Measurements from ENCODE around the gene PLCH1. TPM values are rescaled to one million over a fixed set of nuclear protein-coding genes. Genes with fewer than 3 reads are reported as not detected.
"Not testable (repeated sequence)": the region's sequence is repeated elsewhere in the genome, so short reads cannot be mapped to it uniquely, and the experiment has no call there.

The PLCH1 gene
- total and polyA plus RNA-seq, 4 experiments from 2014 or later: 0.02 TPM; not detected in 3

GRCh38 chr3:155407971-155408370 is 336.9 kb downstream of the PLCH1 start:
- ChIA-PET POLR2A (ENCODE audit: partially characterized antibody) (no interaction called here), CTCF (ENCODE audit: partially characterized antibody) (no interaction called here)
- Mint-ChIP-seq H3K27me3 (peaks cover 1 to 6% of the 10 kb centered on the region in 2 donors), H3K36me3 (no peaks in the 10 kb centered on the region), H3K4me1 (no peaks in the 10 kb centered on the region), H3K9me3 (peaks cover 0 to 4% (median 0%) of the 10 kb centered on the region in 8 donors), H3K27ac (no peak overlapping the region), H3K4me3 (no peak overlapping the region)
- Histone ChIP-seq H3K36me3 (ENCODE audit: insufficient read depth, low read length) (no peaks in the 10 kb centered on the region), H3K9me3 (ENCODE audit: control insufficient read depth in 1 of 2, low read length in 2 of 2) (no peaks in the 10 kb centered on the region), H3K4me3 (ENCODE audit: low read length in 2 of 2) (no peak overlapping the region), H3K27ac (ENCODE audit: low read depth, low read length) (no peak overlapping the region), H3K4me1 (ENCODE audit: insufficient read depth, low read length) (no peaks in the 10 kb centered on the region), H3K27me3 (ENCODE audit: insufficient read depth, low read length) (no peaks in the 10 kb centered on the region)
- intact Hi-C loops (cut with micrococcal nuclease): no loop called here
- no peak for DNase-seq

- Histone ChIP-seq H3K4me1 (ENCODE audit: insufficient read depth, low read length) (no peaks in the 10 kb centered on the region), H3K9me3 (ENCODE audit: control insufficient read depth in 1 of 2, low read length in 2 of 2) (no peaks in the 10 kb centered on the region), H3K36me3 (ENCODE audit: insufficient read depth, low read length) (no peaks in the 10 kb centered on the region), H3K27me3 (ENCODE audit: insufficient read depth, low read length) (no peaks in the 10 kb centered on the region), H3K4me3 (ENCODE audit: low read length in 2 of 2) (no peak overlapping the region), H3K27ac (ENCODE audit: low read depth, low read length) (no peak overlapping the region)
- peaks cover 1 to 6% of the 10 kb centered on the region in 2 donors for H3K27me3 Mint-ChIP-seq
- ChIA-PET CTCF (ENCODE audit: partially characterized antibody) (no interaction called here), POLR2A (ENCODE audit: partially characterized antibody) (no interaction called here)
- intact Hi-C loops (cut with micrococcal nuclease): no loop called here
- H3K27ac Mint-ChIP-seq: no peak overlapping the region
- no peaks in the 10 kb centered on the region for H3K36me3 Mint-ChIP-seq
- no peak for DNase-seq
- H3K4me1 Mint-ChIP-seq: no peaks in the 10 kb centered on the region
- no peak overlapping the region for H3K4me3 Mint-ChIP-seq
- peaks cover 0 to 4% (median 0%) of the 10 kb centered on the region in 8 donors for H3K9me3 Mint-ChIP-seq
Measured at GRCh38 chr3:155407331-155407730, 337.5 kb downstream of the PLCH1 start.

GRCh38 chr3:155404486-155404885 is 340.4 kb downstream of the PLCH1 start:
- no peaks in the 10 kb centered on the region for H3K36me3 ChIP-seq (ENCODE audit: insufficient read depth, low read length)
- ChIA-PET CTCF (ENCODE audit: partially characterized antibody) (no interaction called here), POLR2A (ENCODE audit: partially characterized antibody) (no interaction called here)
- no peak overlapping the region for H3K27ac Mint-ChIP-seq
- no peak overlapping the region for H3K4me3 ChIP-seq (ENCODE audit: low read length in 2 of 2)
- H3K27me3 Mint-ChIP-seq: peaks cover 1 to 3% of the 10 kb centered on the region in 2 donors
- no peaks in the 10 kb centered on the region for H3K27me3 ChIP-seq (ENCODE audit: insufficient read depth, low read length)
- intact Hi-C loops (cut with micrococcal nuclease): no loop called here
- H3K9me3 ChIP-seq (ENCODE audit: control insufficient read depth in 1 of 2, low read length in 2 of 2): no peaks in the 10 kb centered on the region
- DNase-seq: no peak
- no peak overlapping the region for H3K4me3 Mint-ChIP-seq
- no peaks in the 10 kb centered on the region for H3K4me1 ChIP-seq (ENCODE audit: insufficient read depth, low read length)
- no peaks in the 10 kb centered on the region for H3K4me1 Mint-ChIP-seq
- H3K9me3 Mint-ChIP-seq: peaks cover 0 to 4% (median 0%) of the 10 kb centered on the region in 8 donors
- no peak overlapping the region for H3K27ac ChIP-seq (ENCODE audit: low read depth, low read length)
- no peaks in the 10 kb centered on the region for H3K36me3 Mint-ChIP-seq

- H3K36me3 ChIP-seq (ENCODE audit: insufficient read depth, low read length): no peaks in the 10 kb centered on the region
- no peaks in the 10 kb centered on the region for H3K27me3 ChIP-seq (ENCODE audit: insufficient read depth, low read length)
- no peaks in the 10 kb centered on the region for H3K9me3 ChIP-seq (ENCODE audit: control insufficient read depth in 1 of 2, low read length in 2 of 2)
- H3K27ac ChIP-seq (ENCODE audit: low read depth, low read length): no peak overlapping the region
- ChIA-PET CTCF (ENCODE audit: partially characterized antibody) (no interaction called here), POLR2A (ENCODE audit: partially characterized antibody) (no interaction called here)
- H3K4me1 Mint-ChIP-seq: no peaks in the 10 kb centered on the region
- H3K36me3 Mint-ChIP-seq: no peaks in the 10 kb centered on the region
- H3K4me3 Mint-ChIP-seq: no peak overlapping the region
- intact Hi-C loops (cut with micrococcal nuclease): no loop called here
- H3K27ac Mint-ChIP-seq: no peak overlapping the region
- no peaks in the 10 kb centered on the region for H3K4me1 ChIP-seq (ENCODE audit: insufficient read depth, low read length)
- no peak for DNase-seq
- no peak overlapping the region for H3K4me3 ChIP-seq (ENCODE audit: low read length in 2 of 2)
- peaks cover 0 to 4% (median 0%) of the 10 kb centered on the region in 8 donors for H3K9me3 Mint-ChIP-seq
- peaks cover 1 to 3% of the 10 kb centered on the region in 2 donors for H3K27me3 Mint-ChIP-seq
Measured at GRCh38 chr3:155402656-155403055, 342.2 kb downstream of the PLCH1 start.

GRCh38 chr3:155398046-155398445 is 346.8 kb downstream of the PLCH1 start:
- ChIA-PET POLR2A (ENCODE audit: partially characterized antibody) (no interaction called here), CTCF (ENCODE audit: partially characterized antibody) (no interaction called here)

GRCh38 chr3:155394896-155395295 is 350.0 kb downstream of the PLCH1 start:
- H3K4me1 ChIP-seq (ENCODE audit: insufficient read depth, low read length); H3K36me3 Mint-ChIP-seq; H3K4me3 ChIP-seq (ENCODE audit: low read length in 2 of 2); H3K27me3 ChIP-seq (ENCODE audit: insufficient read depth, low read length); CTCF ChIA-PET (ENCODE audit: partially characterized antibody); H3K27ac Mint-ChIP-seq; H3K27ac ChIP-seq (ENCODE audit: low read depth, low read length); H3K27me3 Mint-ChIP-seq; H3K36me3 ChIP-seq (ENCODE audit: insufficient read depth, low read length); DNase-seq; H3K4me1 Mint-ChIP-seq; H3K9me3 ChIP-seq (ENCODE audit: control insufficient read depth in 1 of 2, low read length in 2 of 2); POLR2A ChIA-PET (ENCODE audit: partially characterized antibody); intact Hi-C loops (cut with micrococcal nuclease): not testable (repeated sequence)
- H3K9me3 Mint-ChIP-seq: peaks cover 0 to 11% (median 5%) of the 10 kb centered on the region in 8 donors
- H3K4me3 Mint-ChIP-seq: peak overlapping the region in 1 of 8 donors; percentile 32

More at GRCh38 chr3:155398046-155398445, 346.8 kb downstream of the PLCH1 start:
- H3K4me1 Mint-ChIP-seq: no peaks in the 10 kb centered on the region
- no peaks in the 10 kb centered on the region for H3K27me3 Mint-ChIP-seq
- H3K36me3 ChIP-seq (ENCODE audit: insufficient read depth, low read length): no peaks in the 10 kb centered on the region
- no peaks in the 10 kb centered on the region for H3K36me3 Mint-ChIP-seq
- intact Hi-C loops (cut with micrococcal nuclease): no loop called here
- H3K9me3 Mint-ChIP-seq: peaks cover 0 to 11% (median 5%) of the 10 kb centered on the region in 8 donors
- no peaks in the 10 kb centered on the region for H3K9me3 ChIP-seq (ENCODE audit: control insufficient read depth in 1 of 2, low read length in 2 of 2)
- H3K4me3 Mint-ChIP-seq: no peak overlapping the region
- H3K27ac Mint-ChIP-seq: no peak overlapping the region
- H3K27me3 ChIP-seq (ENCODE audit: insufficient read depth, low read length): no peaks in the 10 kb centered on the region
- no peak overlapping the region for H3K27ac ChIP-seq (ENCODE audit: low read depth, low read length)
- no peak overlapping the region for H3K4me3 ChIP-seq (ENCODE audit: low read length in 2 of 2)
- DNase-seq: no peak
- H3K4me1 ChIP-seq (ENCODE audit: insufficient read depth, low read length): no peaks in the 10 kb centered on the region

- Mint-ChIP-seq H3K4me3 (no peak overlapping the region), H3K27ac (no peak overlapping the region), H3K4me1 (no peaks in the 10 kb centered on the region), H3K9me3 (peaks cover 0 to 11% (median 5%) of the 10 kb centered on the region in 8 donors), H3K27me3 (no peaks in the 10 kb centered on the region), H3K36me3 (no peaks in the 10 kb centered on the region)
- Histone ChIP-seq H3K4me1 (ENCODE audit: insufficient read depth, low read length) (no peaks in the 10 kb centered on the region), H3K27ac (ENCODE audit: low read depth, low read length) (no peak overlapping the region), H3K27me3 (ENCODE audit: insufficient read depth, low read length) (no peaks in the 10 kb centered on the region), H3K36me3 (ENCODE audit: insufficient read depth, low read length) (no peaks in the 10 kb centered on the region), H3K9me3 (ENCODE audit: control insufficient read depth in 1 of 2, low read length in 2 of 2) (no peaks in the 10 kb centered on the region), H3K4me3 (ENCODE audit: low read length in 2 of 2) (no peak overlapping the region)
- ChIA-PET POLR2A (ENCODE audit: partially characterized antibody) (no interaction called here), CTCF (ENCODE audit: partially characterized antibody) (no interaction called here)
- DNase-seq: no peak
- intact Hi-C loops (cut with micrococcal nuclease): no loop called here
Measured at GRCh38 chr3:155394240-155394639, 350.6 kb downstream of the PLCH1 start.

GRCh38 chr3:155393316-155393715 is 351.6 kb downstream of the PLCH1 start:
- Mint-ChIP-seq H3K27me3 (no peaks in the 10 kb centered on the region), H3K4me1 (no peaks in the 10 kb centered on the region), H3K9me3 (peaks cover 0 to 11% (median 5%) of the 10 kb centered on the region in 8 donors), H3K27ac (no peak overlapping the region), H3K36me3 (no peaks in the 10 kb centered on the region), H3K4me3 (no peak overlapping the region)
- ChIA-PET CTCF (ENCODE audit: partially characterized antibody) (no interaction called here), POLR2A (ENCODE audit: partially characterized antibody) (no interaction called here)
- Histone ChIP-seq H3K9me3 (ENCODE audit: control insufficient read depth in 1 of 2, low read length in 2 of 2) (no peaks in the 10 kb centered on the region), H3K4me3 (ENCODE audit: low read length in 2 of 2) (no peak overlapping the region), H3K36me3 (ENCODE audit: insufficient read depth, low read length) (no peaks in the 10 kb centered on the region), H3K4me1 (ENCODE audit: insufficient read depth, low read length) (no peaks in the 10 kb centered on the region), H3K27me3 (ENCODE audit: insufficient read depth, low read length) (no peaks in the 10 kb centered on the region), H3K27ac (ENCODE audit: low read depth, low read length) (no peak overlapping the region)
- intact Hi-C loops (cut with micrococcal nuclease): no loop called here
- DNase-seq: no peak
